Suppressor macrophage treated with lipopolysaccharide for 1 hour (primary cell): ENCODE data around the gene GPR4.

ENCODE experiments used
- DNase-seq, 3 donors: peaks; one replicate each; pipeline ENCODE4 v3.0.0-alpha.2; 2020 to 2022

Gene GPR4

GRCh38 chr19:45587873-45588272 is 14.1 kb downstream of the GPR4 start:
- DNase-seq, result peak; percentile 37 to 69 (median 57)

DNA sequence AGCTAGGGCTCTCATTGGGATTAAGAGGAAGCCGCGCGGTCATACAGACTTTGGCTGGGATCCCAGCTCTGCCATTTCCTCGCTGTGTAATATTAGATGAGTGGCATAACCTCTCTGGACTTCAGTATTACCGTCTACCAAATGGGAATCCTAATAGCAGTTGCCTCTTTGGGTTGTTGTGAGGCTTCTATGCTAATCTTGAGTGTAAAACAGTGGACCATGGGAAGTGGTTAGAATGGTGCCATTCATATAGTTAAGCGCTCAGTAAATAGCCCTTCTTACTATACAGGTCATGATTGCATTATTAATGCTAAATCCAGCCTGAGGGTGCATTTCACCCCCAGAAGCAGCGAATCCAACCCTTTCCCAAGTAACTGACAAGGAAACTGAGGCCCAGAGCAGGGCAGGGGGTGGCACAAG is 16.8 kb downstream of the GPR4 start:
- no peak for DNase-seq

DNA sequence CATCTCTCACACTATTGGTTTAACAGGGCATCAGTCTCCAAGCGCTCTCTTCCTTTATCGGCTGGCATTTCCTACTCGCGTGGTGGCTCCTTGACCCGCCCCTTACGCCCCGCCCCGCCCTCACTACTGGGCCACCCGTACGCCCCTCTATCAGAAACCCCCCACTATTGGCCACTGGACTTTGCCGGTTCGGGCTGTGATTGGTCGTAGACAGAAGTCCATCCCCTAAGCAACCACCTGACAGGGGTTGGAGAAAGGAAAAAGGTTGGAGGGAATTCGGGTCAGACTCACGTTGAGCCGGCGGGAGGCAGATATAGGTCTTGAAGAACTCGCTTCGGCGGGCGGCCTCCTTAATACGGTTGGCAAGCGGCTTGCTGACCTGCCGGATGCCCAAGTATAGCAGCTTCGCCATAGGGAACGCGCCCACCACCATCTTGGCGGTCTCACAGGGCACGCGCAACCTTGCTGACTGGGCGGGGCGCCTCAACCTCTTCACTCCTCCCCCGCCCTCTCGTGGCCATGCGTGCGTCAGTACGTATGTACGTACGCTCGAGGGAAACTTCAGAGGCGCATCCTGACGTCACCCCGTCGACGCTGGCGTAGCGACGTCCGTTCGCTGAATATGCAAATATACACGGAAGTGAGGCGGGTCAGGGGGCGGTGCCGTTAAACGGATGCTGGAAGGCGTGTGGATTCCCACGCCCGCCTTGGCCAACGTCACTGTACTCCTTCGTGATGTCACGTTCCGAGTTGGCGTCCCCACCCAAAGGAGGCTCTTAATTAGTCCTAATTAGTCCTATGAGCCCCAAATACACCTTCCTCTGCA is 17.5 kb downstream of the GPR4 start, which contains the start of gene OPA3:
Gene OPA3 (minus strand): TSS at position 471 of the 826 bp plus-strand sequence. CDS start 38 bp downstream, at position 433.
- peak; percentile 100 for DNase-seq

DNA sequence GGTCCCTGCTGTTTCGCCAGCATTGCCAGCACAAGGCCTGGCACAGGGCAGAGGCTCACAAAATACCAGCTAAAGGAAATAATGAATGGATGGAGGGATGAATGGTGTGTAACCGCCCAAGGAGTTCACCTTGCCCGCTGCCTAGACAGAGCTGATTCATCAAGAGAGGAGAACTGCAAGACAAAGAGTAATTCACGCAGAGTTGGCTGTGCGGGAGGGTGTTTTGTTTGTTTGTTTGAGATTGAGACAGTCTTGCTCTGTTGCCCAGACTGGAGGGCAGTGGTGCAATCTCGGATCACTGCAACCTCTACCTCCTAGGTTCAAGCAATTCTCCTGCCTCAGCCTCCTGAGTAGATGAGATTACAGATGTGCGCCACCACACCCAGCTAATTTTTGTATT is 20.4 kb downstream of the GPR4 start:
- DNase-seq, result no peak

- DNase-seq, result no peak
These were observed 23.2 kb downstream of the GPR4 start for GRCh38 chr19:45578861-45579260.

DNA sequence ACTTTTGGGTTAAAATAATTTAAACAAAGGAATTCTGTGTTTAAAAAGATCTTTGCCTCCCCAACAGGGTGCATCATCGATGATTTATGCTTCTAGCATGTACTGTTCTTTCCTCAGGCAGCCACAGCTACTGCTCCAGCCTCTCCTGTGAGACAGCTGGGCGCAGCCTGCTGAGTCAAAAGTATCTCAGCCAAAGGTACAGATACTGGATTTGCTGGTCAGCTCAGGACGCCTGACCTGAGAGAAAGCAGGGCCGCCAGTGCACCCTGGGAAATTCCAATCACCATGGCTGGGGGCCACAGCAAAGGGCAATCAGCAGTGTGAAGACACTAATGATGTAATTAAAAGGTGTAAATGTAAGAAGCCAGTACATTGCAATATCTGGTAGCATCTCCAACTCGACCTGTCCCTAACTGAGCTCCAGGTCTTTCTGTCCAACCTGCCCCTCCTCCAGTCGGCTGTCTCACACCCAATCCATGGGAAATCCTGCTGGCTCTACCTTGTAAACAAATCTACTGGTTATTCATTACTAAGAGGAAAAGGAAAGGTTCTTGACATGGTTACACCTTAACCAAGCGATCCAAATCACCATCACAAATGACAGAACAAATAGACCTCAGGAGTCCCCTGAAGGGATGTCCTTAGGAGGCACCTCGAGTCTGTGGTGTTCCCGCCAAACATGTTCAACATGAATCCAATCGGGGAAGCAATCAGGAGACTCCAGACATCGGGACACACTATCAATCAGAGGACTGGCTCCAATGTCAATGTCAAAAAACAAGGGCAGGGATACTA is 24.7 kb downstream of the GPR4 start:
- no peak for DNase-seq

- DNase-seq, result no peak
These were observed 25.3 kb downstream of the GPR4 start for GRCh38 chr19:45576682-45577081.

DNA sequence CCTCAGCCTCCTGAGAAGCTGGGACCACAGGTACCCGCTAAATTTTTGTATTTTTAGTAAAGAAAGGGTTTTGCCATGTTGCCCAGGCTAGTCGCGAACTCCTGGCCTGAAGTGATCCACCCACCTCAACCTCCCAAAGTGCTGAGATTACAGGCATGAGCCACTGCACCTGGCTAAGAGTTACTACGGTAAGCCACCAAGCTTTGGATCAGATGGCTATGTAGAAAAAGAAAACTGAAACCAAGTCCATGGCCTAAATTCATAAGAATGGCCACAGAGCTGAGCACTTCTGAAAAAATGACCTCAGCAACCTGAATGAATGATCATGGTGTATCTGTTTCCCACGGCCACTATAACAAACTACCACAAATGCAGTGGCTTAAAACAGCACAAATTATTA is 26.8 kb downstream of the GPR4 start:
- no peak for DNase-seq

GRCh38 chr19:45574526-45574925 is 27.5 kb downstream of the GPR4 start:
- no peak for DNase-seq

GRCh38 chr19:45571457-45572220 is 30.4 kb downstream of the GPR4 start:
- DNase-seq, result no peak

- peak; percentile 59 to 66 (median 62) for DNase-seq
These were observed 32.2 kb downstream of the GPR4 start for GRCh38 chr19:45569619-45570421.

DNA sequence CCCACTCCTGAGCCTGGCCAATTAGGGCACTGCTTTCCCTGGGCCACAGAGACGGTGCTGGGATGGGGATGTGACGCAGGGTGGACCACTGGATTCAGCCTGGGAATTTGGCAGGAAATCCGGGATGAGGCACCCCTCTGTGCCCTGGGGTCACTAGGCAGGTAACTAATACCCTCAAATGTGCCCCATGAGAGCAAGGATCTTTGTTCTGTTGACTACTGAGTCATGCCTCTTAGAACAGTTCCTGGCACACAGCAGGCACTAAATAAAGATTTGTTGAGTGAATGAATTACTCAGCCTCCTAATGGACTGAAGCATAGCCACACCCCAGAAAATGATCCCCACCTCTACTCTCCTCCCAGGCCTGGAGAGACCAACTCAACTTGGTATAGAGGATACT is 33.3 kb downstream of the GPR4 start:
- no peak for DNase-seq

- DNase-seq, result peak in 1 of 3 donors; percentile 10
These were observed 34.4 kb downstream of the GPR4 start for GRCh38 chr19:45567609-45568008.

DNA sequence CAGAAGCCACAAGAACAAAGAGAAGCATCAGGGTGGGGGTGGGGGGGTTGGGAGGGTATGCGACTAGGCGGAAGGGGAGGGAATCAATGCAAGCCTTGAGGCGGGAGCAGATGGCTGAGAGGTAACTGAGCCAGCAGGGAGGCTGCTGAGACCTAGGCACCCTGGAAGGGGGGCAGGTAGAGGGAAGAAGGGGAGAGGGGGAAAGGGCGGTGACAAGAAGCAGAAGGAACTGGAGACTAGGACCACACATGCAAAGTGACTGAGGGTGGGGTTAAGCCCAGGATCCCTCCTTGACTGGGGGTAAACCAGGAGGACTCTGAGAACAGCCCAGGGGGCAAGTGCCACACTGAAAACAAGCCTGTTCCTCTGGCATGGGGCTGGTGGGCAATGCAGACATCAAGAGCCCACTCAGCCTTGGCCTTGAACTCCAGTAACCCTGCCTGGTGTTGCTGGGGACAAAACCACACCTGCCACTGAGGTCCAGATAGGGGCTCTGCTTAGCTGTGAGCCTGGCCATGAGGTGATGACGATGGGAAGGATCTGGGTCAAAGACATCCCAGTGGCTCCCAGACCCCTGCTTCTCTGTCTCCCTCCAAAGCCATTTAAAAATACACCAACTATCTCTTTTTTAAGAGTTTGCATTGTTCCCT is 37.8 kb downstream of the GPR4 start:
- no peak for DNase-seq

GRCh38 chr19:45560686-45561085 is 41.3 kb downstream of the GPR4 start:
- no peak for DNase-seq

- DNase-seq, result no peak
These were observed 42.0 kb downstream of the GPR4 start for GRCh38 chr19:45560038-45560437.

DNA sequence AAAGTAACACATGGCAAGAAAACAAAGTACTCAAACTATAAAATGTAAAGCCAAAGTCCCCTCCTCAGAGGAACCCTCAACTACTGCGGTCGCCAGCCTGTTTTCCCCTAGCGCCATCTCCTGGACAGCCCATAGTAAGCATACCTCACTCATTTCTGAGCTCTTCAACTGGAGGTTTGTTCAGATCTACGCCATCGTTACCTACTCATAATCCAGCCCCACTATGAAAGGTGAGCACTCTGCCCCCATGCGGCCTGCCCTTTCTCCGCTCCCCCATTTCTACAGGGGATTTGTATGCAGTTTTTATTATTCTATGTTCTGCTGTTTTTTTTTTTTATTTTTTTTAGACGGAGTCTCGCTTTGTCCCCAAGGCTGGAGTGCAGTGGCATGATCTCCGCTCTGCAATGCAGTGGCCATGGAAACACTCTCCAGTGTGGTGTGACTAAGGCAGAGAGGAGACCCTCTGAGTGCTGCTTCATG is 43.6 kb downstream of the GPR4 start:
- DNase-seq, result peak; percentile 62 to 75 (median 67)

- no peak for DNase-seq
These were observed 45.2 kb downstream of the GPR4 start for GRCh38 chr19:45556835-45557234.

DNA sequence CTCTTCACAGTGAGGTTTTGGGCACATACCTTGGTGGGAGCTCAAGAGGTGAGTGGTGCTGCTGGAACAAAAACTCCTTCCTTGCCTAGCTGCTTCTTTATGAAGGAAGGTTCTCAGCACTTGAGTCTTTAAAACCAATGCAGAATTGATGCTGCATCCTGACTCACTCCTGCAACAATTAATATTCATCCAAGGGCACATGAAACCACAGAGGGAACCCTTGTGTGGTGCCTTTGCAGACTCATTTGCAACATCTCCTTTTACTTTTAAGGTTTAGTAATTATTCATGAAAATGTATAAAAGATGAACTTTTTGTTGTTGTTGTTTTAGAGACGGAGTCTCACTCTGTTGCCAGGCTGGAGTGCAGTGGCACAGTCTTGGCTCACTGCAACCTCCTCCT is 47.5 kb downstream of the GPR4 start:
- no peak for DNase-seq

GRCh38 chr19:45553464-45553863 is 48.5 kb downstream of the GPR4 start:
- no peak for DNase-seq

DNA sequence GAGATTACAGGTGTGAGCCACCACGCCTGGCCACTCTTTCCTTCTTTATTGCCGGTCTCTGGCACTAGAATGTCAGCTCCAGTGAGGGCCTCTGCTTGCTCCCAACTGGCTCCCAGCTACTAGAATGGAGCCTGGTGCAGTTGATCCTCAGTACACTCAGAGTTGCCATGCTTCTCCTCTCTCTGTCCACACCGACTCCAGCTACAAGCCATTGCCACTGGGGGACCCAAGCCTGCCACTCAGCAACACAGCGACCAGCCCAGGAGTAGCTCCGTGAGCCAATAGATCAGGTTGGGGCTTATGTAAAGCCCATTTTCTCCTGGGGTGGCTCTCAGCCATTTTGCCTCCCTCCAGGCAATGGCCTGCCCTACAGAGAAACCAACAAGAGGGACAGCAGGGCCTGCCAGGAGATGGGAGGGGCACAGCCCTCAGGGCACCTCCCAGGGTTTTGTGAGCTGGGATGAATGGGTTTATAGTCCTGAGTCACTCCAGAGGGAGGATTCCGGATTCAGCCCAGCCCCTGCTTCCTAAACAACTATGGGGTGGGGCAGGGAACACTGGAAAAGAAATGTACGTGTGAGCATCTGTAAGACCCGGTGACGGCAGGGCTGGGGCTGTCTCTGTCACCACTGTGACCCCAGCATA is 53.9 kb downstream of the GPR4 start:
- DNase-seq, result no peak
